ENCODE results near the gene HABP2. TPM values are rescaled to one million over a fixed set of nuclear protein-coding genes. Genes with fewer than 3 reads are reported as not detected.

Gene HABP2
- total RNA-seq, 1 experiment from 2014 or later: not detected

DNA sequence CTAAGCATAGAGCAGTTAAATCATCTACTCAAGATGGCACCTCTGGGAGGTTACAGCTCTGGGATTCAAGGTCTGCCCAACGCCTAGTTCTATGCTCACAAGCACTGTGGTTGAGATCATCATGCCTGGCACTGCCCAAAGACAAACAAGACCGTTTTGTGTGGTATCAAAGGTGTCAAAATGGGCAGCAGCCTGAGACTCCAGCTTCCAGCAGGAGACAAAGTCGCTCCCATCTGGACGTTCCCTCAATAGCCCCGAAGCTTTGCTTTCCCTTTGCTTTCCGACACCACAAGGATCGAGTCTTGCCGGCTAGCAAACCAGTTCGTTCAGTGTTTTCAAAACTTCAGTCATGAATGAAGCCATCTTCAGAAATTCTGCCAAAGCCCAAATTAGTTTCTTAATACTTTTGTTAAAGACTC is 5.1 kb downstream of the HABP2 start:
- no peak overlapping the region for H2AFZ ChIP-seq (ENCODE audit: low read length)
- no peak overlapping the region for H3K4ac ChIP-seq (ENCODE audit: low read depth, low read length)
- no peaks in the 10 kb centered on the region for H3K9me3 ChIP-seq (ENCODE audit: control insufficient read depth, low read depth, low read length)
- DNase-seq: peak; percentile 43
- H3K79me1 ChIP-seq (ENCODE audit: insufficient read depth, low read depth, low read length, poor library complexity, severe bottlenecking): no peaks in the 10 kb centered on the region
- H4K91ac ChIP-seq (ENCODE audit: insufficient read length, low read depth, low read length): no peak overlapping the region
- H4K20me1 ChIP-seq (ENCODE audit: control insufficient read depth, insufficient read depth, insufficient read length): no peaks in the 10 kb centered on the region
- H3T11ph ChIP-seq (ENCODE audit: low read length): no peak overlapping the region
- H2BK20ac ChIP-seq (ENCODE audit: low read depth, low read length, poor library complexity, severe bottlenecking): no peak overlapping the region
- H3K4me1 ChIP-seq (ENCODE audit: insufficient read depth, low read length): peaks cover 2% of the 10 kb centered on the region; the same call in 1 of the 2 replicates
- TF ChIP-seq, protein P1, sequence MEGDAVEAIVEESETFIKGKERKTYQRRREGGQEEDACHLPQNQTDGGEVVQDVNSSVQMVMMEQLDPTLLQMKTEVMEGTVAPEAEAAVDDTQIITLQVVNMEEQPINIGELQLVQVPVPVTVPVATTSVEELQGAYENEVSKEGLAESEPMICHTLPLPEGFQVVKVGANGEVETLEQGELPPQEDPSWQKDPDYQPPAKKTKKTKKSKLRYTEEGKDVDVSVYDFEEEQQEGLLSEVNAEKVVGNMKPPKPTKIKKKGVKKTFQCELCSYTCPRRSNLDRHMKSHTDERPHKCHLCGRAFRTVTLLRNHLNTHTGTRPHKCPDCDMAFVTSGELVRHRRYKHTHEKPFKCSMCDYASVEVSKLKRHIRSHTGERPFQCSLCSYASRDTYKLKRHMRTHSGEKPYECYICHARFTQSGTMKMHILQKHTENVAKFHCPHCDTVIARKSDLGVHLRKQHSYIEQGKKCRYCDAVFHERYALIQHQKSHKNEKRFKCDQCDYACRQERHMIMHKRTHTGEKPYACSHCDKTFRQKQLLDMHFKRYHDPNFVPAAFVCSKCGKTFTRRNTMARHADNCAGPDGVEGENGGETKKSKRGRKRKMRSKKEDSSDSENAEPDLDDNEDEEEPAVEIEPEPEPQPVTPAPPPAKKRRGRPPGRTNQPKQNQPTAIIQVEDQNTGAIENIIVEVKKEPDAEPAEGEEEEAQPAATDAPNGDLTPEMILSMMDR (conservative IDR thresholded peaks at IDR 0.05): no peak
- peaks cover 90% of the 10 kb centered on the region for H3K27me3 ChIP-seq (ENCODE audit: insufficient read depth, low read length)
- no peak overlapping the region for H3K27ac ChIP-seq (ENCODE audit: insufficient read length, low read depth, low read length)
- H3K23me2 ChIP-seq (ENCODE audit: insufficient read length, low read depth, low read length, poor library complexity, severe bottlenecking): no peaks in the 10 kb centered on the region
- Mint-ChIP-seq H3K4me1 (peaks cover 39 to 54% of the 10 kb centered on the region in 2 experiments), H3K9me3 (peaks cover 4 to 19% of the 10 kb centered on the region in 2 experiments; a peak in 3 of 5 replicates), H3K27me3 (ENCODE audit: low read depth) (peaks cover 100% of the 10 kb centered on the region), H3K36me3 (ENCODE audit: insufficient read depth in 1 of 3, low read depth in 3 of 3) (no peaks in the 10 kb centered on the region), H3K4me3 (peak overlapping the region in 1 of 2 experiments; percentile 18; a peak in 1 of 5 replicates), H3K27ac (peak overlapping the region in 1 of 3 experiments; percentile 88; a peak in 2 of 7 replicates)
- H2AK5ac ChIP-seq (ENCODE audit: insufficient read length, low read length): no peak overlapping the region
- no peak overlapping the region for H4K5ac ChIP-seq (ENCODE audit: insufficient read length, low read depth, low read length)
- H3K18ac ChIP-seq (ENCODE audit: insufficient read length, low read depth, low read length): no peak overlapping the region
- H3K4me2 ChIP-seq (ENCODE audit: insufficient read depth, insufficient read length, low read length): no peak overlapping the region
- no peak overlapping the region for H3K9ac ChIP-seq (ENCODE audit: extremely low read depth, insufficient read length, low read length)
- H2BK120ac ChIP-seq (ENCODE audit: low read depth, low read length, poor library complexity, severe bottlenecking): no peak overlapping the region
- no CpG with 5 or more reads among the region's 9 CpGs for WGBS (ENCODE audit: extremely low coverage, insufficient read length, low lambda C conversion rate)
- no peak overlapping the region for H3K56ac ChIP-seq (ENCODE audit: insufficient read length, low read depth, low read length)
- H2BK12ac ChIP-seq (ENCODE audit: insufficient read length, low read depth, low read length): no peak overlapping the region
- no peaks in the 10 kb centered on the region for H3K79me2 ChIP-seq (ENCODE audit: insufficient read depth, low read length)
- H4K8ac ChIP-seq (replicated peaks; ENCODE audit: insufficient read length, low read depth, low read length): no peak overlapping the region
- no peak overlapping the region for H2BK15ac ChIP-seq (ENCODE audit: low read depth, low read length)
- no peak overlapping the region for H3K23ac ChIP-seq (ENCODE audit: insufficient read length, low read depth, low read length)
- no peak overlapping the region for H2BK5ac ChIP-seq (ENCODE audit: insufficient read length, low read length)
- no peak overlapping the region for H3K14ac ChIP-seq (ENCODE audit: insufficient read depth, low read length)
